Spleen (tissue), 7 donors: ENCODE data around the gene SCAMP3.

Experiments
- POLR2A ChIP-seq, 3 donors: fragments of 450-650 bp; IDR thresholded peaks; one replicate each; pipeline ENCODE4 v1.5.1; 2017; ENCODE audit warnings: antibody characterized with exemption in 3 of 3, mild to moderate bottlenecking in 1 of 3
- TF ChIP-seq, protein P1 (sequence below), 11 experiments: fragments of 200-600 bp in 7 of 11; fragments of 450-650 bp in 4 of 11; sonication (generic) in 4 of 11; IDR thresholded peaks in 8 of 11; conservative IDR thresholded peaks in 3 of 11; 1 replicate in 7 of 11; 2 replicates in 4 of 11; pipeline versions ENCODE4 v1.4.0 to v1.8.0; 2016 to 2021; ENCODE audit warnings: antibody characterized with exemption in 11 of 11, inconsistent platforms in 4 of 11, mild to moderate bottlenecking in 1 of 11
- donor health status: DM: no; HTN: no; CAD: no; lungs with moderate emphysema.
- donor health status: DM: no; HTN: no; CAD: no.
- donor health status: DM: no; HTN: no; CAD: no.

GRCh38 chr1:155300024-155300423 is 37.9 kb upstream of the SCAMP3 start:
- TF ChIP-seq, protein P1, sequence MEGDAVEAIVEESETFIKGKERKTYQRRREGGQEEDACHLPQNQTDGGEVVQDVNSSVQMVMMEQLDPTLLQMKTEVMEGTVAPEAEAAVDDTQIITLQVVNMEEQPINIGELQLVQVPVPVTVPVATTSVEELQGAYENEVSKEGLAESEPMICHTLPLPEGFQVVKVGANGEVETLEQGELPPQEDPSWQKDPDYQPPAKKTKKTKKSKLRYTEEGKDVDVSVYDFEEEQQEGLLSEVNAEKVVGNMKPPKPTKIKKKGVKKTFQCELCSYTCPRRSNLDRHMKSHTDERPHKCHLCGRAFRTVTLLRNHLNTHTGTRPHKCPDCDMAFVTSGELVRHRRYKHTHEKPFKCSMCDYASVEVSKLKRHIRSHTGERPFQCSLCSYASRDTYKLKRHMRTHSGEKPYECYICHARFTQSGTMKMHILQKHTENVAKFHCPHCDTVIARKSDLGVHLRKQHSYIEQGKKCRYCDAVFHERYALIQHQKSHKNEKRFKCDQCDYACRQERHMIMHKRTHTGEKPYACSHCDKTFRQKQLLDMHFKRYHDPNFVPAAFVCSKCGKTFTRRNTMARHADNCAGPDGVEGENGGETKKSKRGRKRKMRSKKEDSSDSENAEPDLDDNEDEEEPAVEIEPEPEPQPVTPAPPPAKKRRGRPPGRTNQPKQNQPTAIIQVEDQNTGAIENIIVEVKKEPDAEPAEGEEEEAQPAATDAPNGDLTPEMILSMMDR (IDR thresholded peaks at IDR 0.05 in 8 of 11, conservative IDR thresholded peaks at IDR 0.05 in 3 of 11): no peak
- no peak for TF ChIP-seq POLR2A (IDR thresholded peaks at IDR 0.05)
